ENCODE measurements around the gene NRP1. TPM values are rescaled to one million over a fixed set of nuclear protein-coding genes. Genes with fewer than 3 reads are reported as not detected.
A peak's percentile ranks its signal among the peaks of the same experiment; 100 is the strongest.

The NRP1 gene
- total and polyA plus RNA-seq, 9 donors = 80.1 to 140 (median 112) TPM

DNA sequence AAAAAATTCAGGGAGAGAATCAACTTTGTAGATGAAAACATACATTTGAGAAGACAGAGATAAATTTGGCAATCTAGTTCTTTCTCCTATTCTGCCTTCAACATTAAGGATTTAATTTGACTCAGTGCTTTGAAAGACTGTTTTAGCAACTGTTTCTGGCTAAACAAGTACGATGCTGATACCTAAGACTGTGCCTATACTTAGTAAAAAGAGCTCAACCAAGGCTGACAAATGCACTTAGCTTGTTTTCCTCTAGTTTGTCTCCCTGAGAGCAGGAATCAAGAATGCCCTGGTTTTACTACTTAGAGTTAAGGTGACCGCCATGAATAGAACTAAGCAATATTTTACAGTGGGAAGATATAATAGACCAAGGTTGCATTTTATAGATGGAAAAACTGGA, 49.5 kb downstream of the NRP1 start:
- DNase-seq = no peak
- Histone ChIP-seq H3K4me1 (ENCODE audit: control insufficient read depth, insufficient read depth, low read length) (peaks cover 6% of the 10 kb centered on the region), H3K27me3 (ENCODE audit: control insufficient read depth, insufficient read depth, low read length) (no peaks in the 10 kb centered on the region), H3K27ac (ENCODE audit: low read length) (no peak overlapping the region), H3K4me3 (ENCODE audit: low read length) (no peak overlapping the region), H3K36me3 (ENCODE audit: control insufficient read depth, insufficient read depth, low read length) (no peaks in the 10 kb centered on the region), H3K9me3 (replicated peaks; ENCODE audit: control insufficient read depth, low read depth, low read length) (no peaks in the 10 kb centered on the region)
- WGBS (ENCODE audit: insufficient coverage) = 67% methylated on average over 1 of the region's 2 CpGs

- Histone ChIP-seq H3K9me3 (replicated peaks; ENCODE audit: control insufficient read depth, low read depth, low read length) (no peaks in the 10 kb centered on the region), H3K27me3 (ENCODE audit: control insufficient read depth, insufficient read depth, low read length) (no peaks in the 10 kb centered on the region), H3K27ac (ENCODE audit: low read length) (no peak overlapping the region), H3K36me3 (ENCODE audit: control insufficient read depth, insufficient read depth, low read length) (peaks cover 5% of the 10 kb centered on the region), H3K4me3 (ENCODE audit: low read length) (no peak overlapping the region), H3K4me1 (ENCODE audit: control insufficient read depth, insufficient read depth, low read length) (peaks cover 15% of the 10 kb centered on the region)
- 80% methylated on average over 2 of the region's 5 CpGs for WGBS (ENCODE audit: insufficient coverage)
- peak; percentile 92 for DNase-seq
Measured at GRCh38 chr10:33279811-33280602, 54.5 kb downstream of the NRP1 start.

- Histone ChIP-seq H3K9me3 (replicated peaks; ENCODE audit: control insufficient read depth, low read depth, low read length) (no peaks in the 10 kb centered on the region), H3K36me3 (ENCODE audit: control insufficient read depth, insufficient read depth, low read length) (peaks cover 5% of the 10 kb centered on the region), H3K27ac (ENCODE audit: low read length) (no peak overlapping the region), H3K27me3 (ENCODE audit: control insufficient read depth, insufficient read depth, low read length) (no peaks in the 10 kb centered on the region), H3K4me1 (ENCODE audit: control insufficient read depth, insufficient read depth, low read length) (peaks cover 20% of the 10 kb centered on the region), H3K4me3 (ENCODE audit: low read length) (no peak overlapping the region)
- 87% methylated on average over 5 of the region's 5 CpGs for WGBS (ENCODE audit: insufficient coverage)
- no peak for DNase-seq
Measured at GRCh38 chr10:33279276-33279675, 55.2 kb downstream of the NRP1 start.

GRCh38 chr10:33278198-33278597, 56.3 kb downstream of the NRP1 start:
- no peak for DNase-seq
- Histone ChIP-seq H3K9me3 (replicated peaks; ENCODE audit: control insufficient read depth, low read depth, low read length) (no peaks in the 10 kb centered on the region), H3K27ac (ENCODE audit: low read length) (peak overlapping the region; percentile 24), H3K36me3 (ENCODE audit: control insufficient read depth, insufficient read depth, low read length) (peaks cover 5% of the 10 kb centered on the region), H3K27me3 (ENCODE audit: control insufficient read depth, insufficient read depth, low read length) (no peaks in the 10 kb centered on the region), H3K4me1 (ENCODE audit: control insufficient read depth, insufficient read depth, low read length) (peaks cover 26% of the 10 kb centered on the region), H3K4me3 (ENCODE audit: low read length) (no peak overlapping the region)
- 0% methylated on average over 1 of the region's 3 CpGs for WGBS (ENCODE audit: insufficient coverage)

DNA sequence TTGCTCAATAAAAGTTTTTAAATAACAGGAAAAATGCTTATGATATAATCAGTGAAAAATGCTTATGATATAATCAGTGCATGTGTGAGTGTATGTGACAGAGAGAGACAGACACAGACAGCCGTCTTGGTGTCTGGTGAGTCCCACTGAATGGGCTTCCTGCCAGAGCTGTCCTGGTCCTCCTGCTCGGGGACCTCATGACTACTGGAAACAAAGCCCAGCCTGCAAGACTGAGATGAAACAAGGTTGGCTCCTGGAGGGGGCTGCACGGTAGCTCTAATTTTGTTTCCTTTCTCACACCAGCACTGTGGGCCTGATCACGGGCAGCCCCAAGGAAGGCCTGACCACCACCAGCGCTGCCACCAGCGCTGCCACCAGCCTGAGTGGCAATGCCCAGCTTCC, 57.3 kb downstream of the NRP1 start:
- no peak overlapping the region for H3K4me3 ChIP-seq (ENCODE audit: low read length)
- H3K4me1 ChIP-seq (ENCODE audit: control insufficient read depth, insufficient read depth, low read length) = peaks cover 34% of the 10 kb centered on the region
- H3K27me3 ChIP-seq (ENCODE audit: control insufficient read depth, insufficient read depth, low read length) = no peaks in the 10 kb centered on the region
- H3K36me3 ChIP-seq (ENCODE audit: control insufficient read depth, insufficient read depth, low read length) = peaks cover 5% of the 10 kb centered on the region
- H3K9me3 ChIP-seq (replicated peaks; ENCODE audit: control insufficient read depth, low read depth, low read length) = no peaks in the 10 kb centered on the region
- peak overlapping the region; percentile 1 for H3K27ac ChIP-seq (ENCODE audit: low read length)
- DNase-seq = peak; percentile 82
- WGBS (ENCODE audit: insufficient coverage) = 52% methylated on average over 5 of the region's 6 CpGs

DNA sequence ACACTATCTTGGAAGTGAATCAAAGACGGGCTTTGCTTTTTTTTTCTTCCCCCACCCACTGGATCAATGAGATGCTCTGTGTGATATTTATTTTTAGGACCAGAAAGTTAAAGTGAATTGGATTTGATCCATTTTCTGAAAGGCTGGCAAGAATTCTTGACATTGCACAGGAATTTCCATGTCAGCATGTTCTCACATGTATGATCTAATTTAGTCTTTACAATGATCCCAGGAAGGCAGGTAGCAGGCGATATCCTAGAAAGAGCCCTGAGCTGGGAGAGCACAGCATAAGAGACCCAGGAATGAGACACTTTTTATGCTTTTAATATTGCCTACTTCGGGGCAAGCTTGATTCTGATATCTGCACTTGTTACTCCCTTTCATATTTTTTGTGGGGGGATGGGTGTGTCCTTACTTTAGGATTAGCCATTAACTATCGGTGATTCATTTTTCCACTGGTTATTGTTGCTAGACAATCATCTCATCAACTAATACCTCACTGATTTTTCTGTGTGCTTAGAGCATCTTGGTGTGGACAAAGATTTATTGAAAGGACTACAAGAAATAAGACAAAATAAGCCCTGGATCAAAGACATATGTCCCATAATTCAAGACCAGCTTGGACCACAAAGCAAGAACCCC, 58.1 kb downstream of the NRP1 start:
- Histone ChIP-seq H3K4me1 (ENCODE audit: control insufficient read depth, insufficient read depth, low read length) (peaks cover 34% of the 10 kb centered on the region), H3K27ac (ENCODE audit: low read length) (peak overlapping the region; percentile 26), H3K27me3 (ENCODE audit: control insufficient read depth, insufficient read depth, low read length) (no peaks in the 10 kb centered on the region), H3K36me3 (ENCODE audit: control insufficient read depth, insufficient read depth, low read length) (peaks cover 5% of the 10 kb centered on the region), H3K9me3 (replicated peaks; ENCODE audit: control insufficient read depth, low read depth, low read length) (no peaks in the 10 kb centered on the region), H3K4me3 (ENCODE audit: low read length) (no peak overlapping the region)
- no CpG with 5 or more reads among the region's 4 CpGs for WGBS (ENCODE audit: insufficient coverage)
- DNase-seq = no peak

GRCh38 chr10:33274096-33274785, 60.2 kb downstream of the NRP1 start:
- H3K27ac ChIP-seq (ENCODE audit: low read length) = peak overlapping the region; percentile 66
- no peaks in the 10 kb centered on the region for H3K9me3 ChIP-seq (replicated peaks; ENCODE audit: control insufficient read depth, low read depth, low read length)
- no peak for DNase-seq
- H3K4me3 ChIP-seq (ENCODE audit: low read length) = no peak overlapping the region
- peaks cover 28% of the 10 kb centered on the region for H3K4me1 ChIP-seq (ENCODE audit: control insufficient read depth, insufficient read depth, low read length)
- H3K27me3 ChIP-seq (ENCODE audit: control insufficient read depth, insufficient read depth, low read length) = no peaks in the 10 kb centered on the region
- WGBS (ENCODE audit: insufficient coverage) = 56% methylated on average over 3 of the region's 6 CpGs
- peaks cover 10% of the 10 kb centered on the region for H3K36me3 ChIP-seq (ENCODE audit: control insufficient read depth, insufficient read depth, low read length)

DNA sequence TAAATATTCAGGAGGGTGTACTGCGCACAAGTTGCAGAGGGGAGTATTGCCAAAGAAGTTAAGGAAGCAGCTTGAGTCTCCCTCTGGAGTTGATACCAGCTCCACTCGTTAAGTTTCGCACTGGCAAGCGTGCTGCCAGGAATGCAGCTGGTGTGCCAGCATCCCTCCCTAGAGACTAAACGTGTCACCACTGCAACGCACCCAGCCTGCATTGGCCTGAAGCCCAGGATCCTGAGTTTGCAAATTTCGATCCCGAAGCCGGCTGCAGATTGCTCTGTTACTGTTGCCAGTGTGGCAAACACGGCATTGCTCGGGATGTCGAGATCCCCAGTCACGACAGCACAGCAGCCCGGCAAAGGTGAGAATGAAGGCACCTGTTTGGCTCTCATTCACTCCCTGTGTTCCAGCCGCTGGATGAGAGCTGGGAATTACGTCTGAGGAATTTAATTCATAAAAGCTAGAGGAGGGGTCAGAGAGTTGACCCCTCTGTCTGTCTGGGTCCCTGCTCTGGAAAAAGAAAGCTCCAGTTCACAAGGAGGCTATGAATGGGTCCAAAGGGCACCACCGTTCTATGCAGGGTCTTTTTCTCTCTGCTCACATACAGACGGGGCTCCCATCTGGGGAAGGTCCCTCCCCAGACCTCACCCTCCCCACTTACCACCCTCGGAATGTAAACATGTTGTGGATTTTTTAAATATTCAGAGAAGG, 61.0 kb downstream of the NRP1 start:
- Histone ChIP-seq H3K4me3 (ENCODE audit: low read length) (peak overlapping the region; percentile 1), H3K27ac (ENCODE audit: low read length) (peak overlapping the region; percentile 66), H3K4me1 (ENCODE audit: control insufficient read depth, insufficient read depth, low read length) (peaks cover 28% of the 10 kb centered on the region), H3K9me3 (replicated peaks; ENCODE audit: control insufficient read depth, low read depth, low read length) (no peaks in the 10 kb centered on the region), H3K27me3 (ENCODE audit: control insufficient read depth, insufficient read depth, low read length) (no peaks in the 10 kb centered on the region), H3K36me3 (ENCODE audit: control insufficient read depth, insufficient read depth, low read length) (peaks cover 8% of the 10 kb centered on the region)
- WGBS (ENCODE audit: insufficient coverage) = 6% methylated on average over 15 of the region's 19 CpGs
- peak; percentile 76 for DNase-seq

- Histone ChIP-seq H3K4me3 (ENCODE audit: low read length) (no peak overlapping the region), H3K36me3 (ENCODE audit: control insufficient read depth, insufficient read depth, low read length) (peaks cover 12% of the 10 kb centered on the region), H3K27ac (ENCODE audit: low read length) (peak overlapping the region; percentile 62), H3K27me3 (ENCODE audit: control insufficient read depth, insufficient read depth, low read length) (no peaks in the 10 kb centered on the region), H3K9me3 (replicated peaks; ENCODE audit: control insufficient read depth, low read depth, low read length) (no peaks in the 10 kb centered on the region), H3K4me1 (ENCODE audit: control insufficient read depth, insufficient read depth, low read length) (peaks cover 24% of the 10 kb centered on the region)
- no peak for DNase-seq
- WGBS (ENCODE audit: insufficient coverage) = no CpG with 5 or more reads among the region's 7 CpGs
Measured at GRCh38 chr10:33272635-33273034, 61.8 kb downstream of the NRP1 start.

Data from muscle of leg (tissue), 11 donors.